ENCODE data around the gene SBF2. TPM values are rescaled to one million over a fixed set of nuclear protein-coding genes. Genes with fewer than 3 reads are reported as not detected.
A peak's percentile ranks its signal among the peaks of the same experiment; 100 is the strongest.

The SBF2 gene
- total and polyA plus RNA-seq, 9 of the 15 experiments (the other 6 are each of a cell fraction or from before 2014, with no cell fraction given) = 0.80 to 9.5 (median 5.0) TPM

DNA sequence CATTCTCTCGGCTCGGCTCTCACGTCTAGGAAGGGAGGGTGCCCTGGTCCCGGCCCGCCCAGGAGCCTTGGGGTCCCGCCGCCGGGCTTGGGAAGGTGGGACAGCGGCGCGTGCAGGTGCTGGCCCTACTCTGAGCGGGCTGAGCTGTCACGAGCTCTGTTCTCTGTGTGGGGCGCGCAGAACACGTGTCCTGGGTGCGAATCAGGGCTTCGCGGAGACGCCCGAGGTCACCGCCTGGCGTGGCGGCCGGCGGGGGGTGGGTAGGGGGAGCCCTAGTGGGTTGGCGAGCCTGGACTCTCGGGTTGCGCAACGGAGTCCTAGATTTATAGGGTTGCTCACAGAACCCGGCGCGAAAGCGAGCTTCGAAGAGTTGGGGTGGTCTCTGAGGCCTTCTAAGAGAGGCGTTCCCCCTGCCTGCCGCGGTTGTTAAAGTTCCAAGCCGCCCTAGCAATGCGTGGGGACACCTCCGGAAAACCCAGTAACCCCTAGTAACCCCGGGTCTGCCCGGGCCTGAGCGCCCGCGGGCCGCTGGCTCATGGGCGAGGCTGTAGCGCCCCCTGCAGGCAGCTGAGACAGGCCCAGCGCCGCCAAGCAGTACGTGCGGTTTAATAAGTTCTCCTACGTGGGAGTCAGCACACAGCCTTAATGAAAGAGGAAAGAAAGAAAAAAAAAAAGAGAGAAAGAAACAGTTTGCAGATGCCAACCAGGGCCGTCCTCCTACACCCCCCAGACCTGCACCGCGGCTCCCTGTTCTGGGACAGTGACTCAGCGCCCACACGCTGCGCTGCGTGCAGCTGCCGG, 13.6 kb upstream of the SBF2 start (continued):
- TF ChIP-seq SIN3A (IDR thresholded peaks at IDR 0.05; ENCODE audit: borderline replicate concordance in 2 of 2, control insufficient read depth in 1 of 2, low read depth in 2 of 2, low read length in 2 of 2) (no peak), ASH1L (IDR thresholded peaks at IDR 0.05; ENCODE audit: borderline replicate concordance, low read depth, partially characterized antibody) (no peak), ZNF75A (CRISPR knock-in tag; IDR thresholded peaks at IDR 0.05) (no peak), C11orf30 (IDR thresholded peaks at IDR 0.05; ENCODE audit: low read depth) (peak; percentile 91), KLF1 (tag; IDR thresholded peaks at IDR 0.05) (no peak), U2AF2 (optimal IDR thresholded peaks at IDR 0.05; ENCODE audit: low read depth, low read length) (no peak), POLR2G (IDR thresholded peaks at IDR 0.05; ENCODE audit: low read depth, low read length) (no peak; the same call in 1 of the 2 replicates), ZNF184 (CRISPR knock-in tag; IDR thresholded peaks at IDR 0.05) (no peak), MEF2A (IDR thresholded peaks at IDR 0.05; ENCODE audit: control insufficient read depth, low read depth, low read length) (no peak), ZNF445 (CRISPR knock-in tag; IDR thresholded peaks at IDR 0.05; ENCODE audit: low read depth) (no peak), PRMT5 (CRISPR knock-in tag; IDR thresholded peaks at IDR 0.05) (no peak), HDAC8 (tag; IDR thresholded peaks at IDR 0.05) (no peak), RB1 (IDR thresholded peaks at IDR 0.05; ENCODE audit: low read depth) (peak; percentile 81; the same call in 1 of the 2 replicates), SAFB (IDR thresholded peaks at IDR 0.05; ENCODE audit: borderline replicate concordance, low read depth, low read length) (no peak), ZNF507 (tag; conservative IDR thresholded peaks at IDR 0.05) (no peak), HSF4 (CRISPR knock-in tag; IDR thresholded peaks at IDR 0.05; ENCODE audit: borderline replicate concordance) (no peak), ZC3H4 (CRISPR knock-in tag; IDR thresholded peaks at IDR 0.05; ENCODE audit: borderline replicate concordance) (no peak), FOXK1 (CRISPR knock-in tag; IDR thresholded peaks at IDR 0.05; ENCODE audit: borderline replicate concordance) (no peak), NFIC (IDR thresholded peaks at IDR 0.05) (no peak), HIVEP1 (CRISPR knock-in tag; IDR thresholded peaks at IDR 0.05) (no peak), ZFP36 (IDR thresholded peaks at IDR 0.05; ENCODE audit: low read depth, low read length, partially characterized antibody) (no peak), ZNF347 (CRISPR knock-in tag; IDR thresholded peaks at IDR 0.05; ENCODE audit: low read depth) (no peak)
- TF ChIP-seq, protein P1, sequence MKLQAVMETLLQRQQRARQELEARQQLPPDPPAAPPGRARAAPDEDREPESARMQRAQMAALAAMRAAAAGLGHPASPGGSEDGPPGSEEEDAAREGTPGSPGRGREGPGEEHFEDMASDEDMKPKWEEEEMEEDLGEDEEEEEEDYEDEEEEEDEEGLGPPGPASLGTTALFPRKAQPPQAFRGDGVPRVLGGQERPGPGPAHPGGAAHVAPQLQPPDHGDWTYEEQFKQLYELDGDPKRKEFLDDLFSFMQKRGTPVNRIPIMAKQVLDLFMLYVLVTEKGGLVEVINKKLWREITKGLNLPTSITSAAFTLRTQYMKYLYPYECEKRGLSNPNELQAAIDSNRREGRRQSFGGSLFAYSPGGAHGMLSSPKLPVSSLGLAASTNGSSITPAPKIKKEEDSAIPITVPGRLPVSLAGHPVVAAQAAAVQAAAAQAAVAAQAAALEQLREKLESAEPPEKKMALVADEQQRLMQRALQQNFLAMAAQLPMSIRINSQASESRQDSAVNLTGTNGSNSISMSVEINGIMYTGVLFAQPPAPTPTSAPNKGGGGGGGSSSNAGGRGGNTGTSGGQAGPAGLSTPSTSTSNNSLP (IDR thresholded peaks at IDR 0.05; ENCODE audit: borderline replicate concordance, low read depth, low read length) = no peak
- TF ChIP-seq, protein P2, sequence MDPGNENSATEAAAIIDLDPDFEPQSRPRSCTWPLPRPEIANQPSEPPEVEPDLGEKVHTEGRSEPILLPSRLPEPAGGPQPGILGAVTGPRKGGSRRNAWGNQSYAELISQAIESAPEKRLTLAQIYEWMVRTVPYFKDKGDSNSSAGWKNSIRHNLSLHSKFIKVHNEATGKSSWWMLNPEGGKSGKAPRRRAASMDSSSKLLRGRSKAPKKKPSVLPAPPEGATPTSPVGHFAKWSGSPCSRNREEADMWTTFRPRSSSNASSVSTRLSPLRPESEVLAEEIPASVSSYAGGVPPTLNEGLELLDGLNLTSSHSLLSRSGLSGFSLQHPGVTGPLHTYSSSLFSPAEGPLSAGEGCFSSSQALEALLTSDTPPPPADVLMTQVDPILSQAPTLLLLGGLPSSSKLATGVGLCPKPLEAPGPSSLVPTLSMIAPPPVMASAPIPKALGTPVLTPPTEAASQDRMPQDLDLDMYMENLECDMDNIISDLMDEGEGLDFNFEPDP (CRISPR knock-in tag; IDR thresholded peaks at IDR 0.05) = no peak
